ENCODE results near the gene BNIP3.

GRCh38 chr10:132027423-132027983 lies 45.8 kb upstream of the BNIP3 start:
- TF ChIP-seq CTCF (IDR thresholded peaks at IDR 0.05; ENCODE audit: insufficient read depth, low read length) (no peak), POLR2AphosphoS5 (IDR thresholded peaks at IDR 0.05; ENCODE audit: low read depth) (no peak), REST (IDR thresholded peaks at IDR 0.05; ENCODE audit: insufficient replicate concordance, low read depth) (no peak), SPI1 (IDR thresholded peaks at IDR 0.05; ENCODE audit: borderline replicate concordance, low read depth) (no peak), GABPA (IDR thresholded peaks at IDR 0.05; ENCODE audit: low read depth) (no peak)
